HG02763 (cell line): ENCODE data around the gene MYL7.
"Not testable (repeated sequence)": the region's sequence is repeated elsewhere in the genome, so short reads cannot be mapped to it uniquely, and the experiment has no call there.

Source experiments
- ATAC-seq: cut with Tn5 transposase; IDR thresholded peaks from one replicate; pipeline ENCODE4 v1.9.1; 2021; ENCODE audit warnings: mild to moderate bottlenecking, moderate library complexity; ENCODE audit not compliant: unreplicated experiment

The MYL7 gene

DNA sequence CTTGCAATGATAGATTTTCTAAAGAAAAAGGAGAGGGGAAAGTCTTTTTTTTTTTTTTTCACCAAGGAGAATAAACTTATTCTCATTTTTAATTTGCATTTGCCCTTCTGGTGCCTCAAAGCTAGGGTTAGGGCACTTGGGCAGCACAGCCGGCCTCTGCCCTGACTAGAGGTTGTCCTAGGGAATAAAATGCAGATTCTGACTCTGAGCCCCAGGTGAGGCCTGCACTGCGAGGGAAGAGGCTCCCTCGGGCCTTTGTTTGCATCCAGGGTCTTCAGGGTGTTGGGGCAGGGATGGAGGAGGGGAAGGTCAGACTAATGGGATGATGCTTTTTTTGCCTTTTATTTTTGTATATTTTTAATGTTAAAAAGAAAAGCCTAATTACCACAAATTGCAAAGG lies 7.8 kb downstream of the MYL7 start:
- ATAC-seq: no peak

DNA sequence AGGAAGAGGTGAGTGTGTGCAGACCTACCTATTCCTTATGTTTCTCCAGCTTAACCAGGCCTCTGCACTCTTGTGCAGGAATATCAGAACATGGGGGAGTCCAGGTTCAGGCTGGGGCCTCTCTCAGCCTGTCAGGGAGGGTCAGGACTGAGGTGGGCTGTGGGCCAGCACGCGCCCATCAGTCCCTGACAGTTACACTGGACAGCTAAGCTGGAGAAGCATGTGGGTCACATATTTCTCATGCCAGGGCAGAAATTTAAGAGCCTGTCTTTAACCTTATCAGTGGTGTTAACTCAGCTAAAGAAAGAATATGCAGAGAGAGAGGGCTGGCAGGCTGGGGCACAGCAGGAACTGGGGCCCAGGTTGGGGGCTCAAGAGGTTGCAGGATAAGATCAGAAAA lies 9.1 kb downstream of the MYL7 start:
- ATAC-seq: no peak

DNA sequence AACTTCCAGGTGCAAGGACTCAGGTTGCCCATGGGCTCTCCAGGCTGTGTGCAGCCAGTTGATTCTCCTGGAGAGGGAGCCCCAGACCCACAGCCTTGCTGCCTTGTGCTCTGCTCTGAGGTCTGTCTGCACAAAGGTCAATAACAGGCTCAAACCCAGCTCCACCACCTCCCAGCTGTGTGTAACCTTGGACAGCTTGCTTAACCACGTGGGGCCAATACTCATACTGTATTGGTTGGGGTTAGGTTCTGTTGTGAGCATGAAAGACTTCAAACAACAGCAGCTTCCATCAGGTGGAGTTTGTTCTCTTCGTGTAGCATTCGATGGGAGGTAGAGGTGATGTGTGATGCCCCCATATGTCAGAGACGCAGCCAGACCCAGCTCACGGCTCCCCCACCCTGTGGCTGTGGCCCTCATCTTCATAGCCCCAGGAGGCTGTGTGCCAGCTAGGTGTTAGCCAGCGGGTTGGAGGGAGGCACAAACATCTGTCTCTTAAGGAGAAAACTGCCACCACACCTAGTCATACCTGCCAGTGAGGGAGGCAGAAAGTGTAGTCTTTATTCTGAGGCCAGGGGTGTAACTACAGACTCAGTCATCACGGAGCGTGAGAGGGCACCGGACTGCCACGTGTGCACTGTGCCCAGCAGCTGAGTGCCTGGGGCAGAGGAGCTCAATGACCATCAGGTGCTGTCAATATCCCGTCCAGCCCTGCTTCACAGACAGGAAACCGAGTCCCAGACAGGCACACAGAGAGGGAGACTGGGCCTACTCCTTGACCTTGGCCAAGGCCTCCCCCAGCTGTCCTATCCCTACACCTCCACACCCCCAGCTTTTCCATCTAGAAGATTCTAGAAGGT lies 9.7 kb downstream of the MYL7 start:
- ATAC-seq: no peak

DNA sequence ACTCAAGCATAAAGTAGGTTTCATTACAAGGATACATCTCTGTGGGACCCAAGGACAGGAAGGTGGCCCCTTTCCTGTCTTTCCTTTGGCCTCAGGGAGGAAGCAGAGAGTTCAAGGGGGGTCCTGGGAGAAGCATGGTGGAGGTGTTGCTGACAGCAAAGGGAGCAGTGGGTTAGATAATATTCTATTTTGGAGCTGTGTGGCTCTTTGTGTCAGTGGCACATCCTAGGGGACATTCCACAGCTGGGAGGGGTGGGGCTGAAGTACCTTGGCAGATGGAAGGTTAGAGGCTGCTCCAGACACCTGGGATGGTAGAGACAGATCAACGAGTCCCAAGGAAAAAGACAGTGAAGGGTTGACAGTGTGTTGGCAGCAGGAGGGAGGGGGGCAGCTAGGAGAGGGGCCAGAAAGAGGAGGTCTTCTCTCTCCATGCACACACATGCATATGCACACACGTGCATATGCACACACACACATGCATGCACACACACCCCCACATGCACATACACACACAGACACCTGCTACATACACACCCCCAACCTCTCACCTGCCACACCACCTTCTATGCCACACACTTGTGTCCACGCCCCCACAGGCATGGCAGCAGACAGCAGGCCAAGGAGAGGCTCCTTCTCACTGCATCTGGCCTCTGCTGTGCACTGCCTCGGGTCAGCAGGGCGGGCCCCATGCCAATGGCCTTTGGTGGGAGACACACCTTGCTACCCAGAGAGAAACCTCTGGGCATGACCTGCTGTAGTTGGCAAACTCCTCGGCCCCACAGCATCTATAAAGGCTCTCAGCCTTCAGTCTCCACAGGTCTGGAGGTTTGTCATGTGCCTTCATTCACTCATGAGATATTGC lies 12.2 kb downstream of the MYL7 start:
- ATAC-seq: no peak

DNA sequence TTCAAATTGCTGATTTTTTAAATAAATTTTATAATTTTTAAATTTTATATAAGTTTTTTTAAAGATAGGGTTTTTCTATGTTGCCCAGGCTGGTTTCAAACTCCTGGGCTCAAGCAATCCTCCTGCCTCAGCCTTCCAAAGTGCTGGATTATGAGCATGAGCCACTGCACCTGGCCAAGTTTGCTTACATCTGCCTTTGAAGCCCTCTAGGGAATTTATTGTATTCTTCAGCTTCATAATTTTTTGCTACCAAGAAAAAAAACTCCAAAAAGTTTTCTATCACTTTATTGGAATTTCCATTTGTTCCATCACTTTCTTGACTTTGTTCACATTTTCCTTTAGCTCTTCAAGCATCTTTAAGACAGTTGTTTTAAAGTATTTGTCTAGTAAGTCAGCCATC lies 14.0 kb downstream of the MYL7 start:
- no peak for ATAC-seq

DNA sequence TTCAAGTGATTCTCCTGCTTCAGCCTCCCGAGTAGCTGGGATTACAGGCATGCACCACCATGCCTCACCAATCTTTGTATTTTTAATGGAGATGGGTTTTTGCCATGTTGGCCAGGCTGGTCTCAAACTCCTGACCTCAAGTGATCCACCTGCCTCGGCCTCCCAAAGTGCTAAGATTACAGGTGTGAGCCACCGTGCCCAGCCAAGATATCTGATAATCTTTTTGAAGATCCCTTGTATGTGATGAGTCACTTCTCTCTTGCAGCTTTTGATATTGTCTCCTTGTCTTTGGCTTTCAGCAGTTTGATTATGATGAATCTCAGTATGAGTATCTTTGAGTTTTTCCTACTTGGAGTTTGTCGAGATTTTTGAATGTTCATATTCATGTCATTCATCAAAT lies 14.6 kb downstream of the MYL7 start:
- not testable (repeated sequence) for ATAC-seq

- no peak for ATAC-seq
Observed at GRCh38 chr7:44124822-44125202, 16.3 kb downstream of the MYL7 start.

DNA sequence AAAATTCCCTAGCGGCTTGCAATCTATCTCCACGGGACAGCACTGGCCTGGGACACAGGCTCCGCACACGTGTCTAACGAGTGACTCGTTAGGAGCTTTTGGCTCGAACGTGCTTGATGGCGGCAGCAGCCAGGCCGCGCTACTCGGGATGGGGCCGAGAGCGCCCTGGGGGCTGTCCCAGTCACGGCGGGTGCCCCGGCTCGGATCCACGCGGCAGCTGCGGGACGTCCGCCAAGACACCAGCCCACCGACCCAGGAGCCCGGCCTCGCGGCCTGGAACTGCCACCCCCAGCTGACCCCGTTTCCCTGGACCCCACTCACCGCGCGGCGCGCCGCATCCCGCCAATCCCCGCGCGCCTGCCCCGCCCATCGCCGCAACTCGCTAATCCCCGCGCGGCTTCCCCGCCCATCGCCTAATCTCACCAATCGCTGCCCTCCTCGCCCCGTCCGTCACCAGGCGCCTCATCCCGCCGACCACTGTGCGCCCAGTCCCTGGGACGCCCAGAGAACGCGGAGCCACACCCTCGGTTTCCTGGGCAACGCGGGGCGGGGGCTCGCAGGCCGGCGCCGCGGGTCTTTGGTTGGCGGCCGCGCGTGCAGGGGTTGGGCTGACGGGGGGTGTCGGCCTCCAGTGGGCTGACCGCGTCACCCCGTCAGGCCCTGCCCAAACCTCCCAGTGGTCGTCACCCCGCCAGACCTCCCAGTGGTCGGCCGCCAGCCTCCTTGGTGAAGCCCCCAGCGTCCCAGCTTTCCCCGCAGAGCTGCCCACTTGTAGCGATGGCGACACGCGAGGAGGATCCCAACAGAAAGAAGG lies 17.7 kb downstream of the MYL7 start, which contains the start of gene POLD2:
TSS of gene POLD2 (minus strand) at position 359 of the 814 bp plus-strand sequence. CDS start 1,495 bp downstream, outside the sequence.
- peak; percentile 99 for ATAC-seq

GRCh38 chr7:44122529-44122928 lies 18.6 kb downstream of the MYL7 start:
- ATAC-seq: no peak

DNA sequence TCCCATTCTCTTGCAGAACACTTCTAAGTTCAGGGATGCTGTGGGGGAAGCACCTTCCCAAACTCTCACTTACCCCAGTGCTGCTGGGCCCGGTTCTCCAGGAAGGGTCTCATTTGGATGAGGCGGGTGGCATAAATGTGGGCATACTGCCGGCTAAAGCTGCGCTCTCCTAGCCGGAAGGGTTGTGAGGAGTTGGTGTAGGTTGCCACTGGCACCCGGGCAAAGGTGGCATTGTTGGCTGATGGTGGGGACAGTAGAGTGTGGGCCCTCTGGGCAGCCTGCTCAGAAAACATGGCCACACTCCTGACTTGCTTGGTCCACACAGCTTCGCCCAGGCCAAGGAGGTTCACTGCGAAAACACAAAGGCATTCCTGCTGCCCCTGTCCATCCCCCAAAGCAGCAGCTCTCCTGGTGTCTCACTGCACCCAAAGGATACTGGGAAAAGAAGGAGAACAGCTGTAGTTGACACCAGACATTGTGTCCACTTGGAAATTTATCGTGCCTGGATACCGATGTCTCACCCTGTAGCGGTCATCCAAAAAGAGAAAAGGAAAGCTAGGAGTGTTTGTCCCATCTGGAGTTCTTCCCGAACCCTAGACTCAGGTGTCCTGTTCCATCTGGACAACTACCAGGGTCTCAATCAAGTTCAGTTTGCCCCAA lies 19.2 kb downstream of the MYL7 start:
- ATAC-seq: no peak

GRCh38 chr7:44120395-44120794 lies 20.7 kb downstream of the MYL7 start:
- no peak for ATAC-seq

DNA sequence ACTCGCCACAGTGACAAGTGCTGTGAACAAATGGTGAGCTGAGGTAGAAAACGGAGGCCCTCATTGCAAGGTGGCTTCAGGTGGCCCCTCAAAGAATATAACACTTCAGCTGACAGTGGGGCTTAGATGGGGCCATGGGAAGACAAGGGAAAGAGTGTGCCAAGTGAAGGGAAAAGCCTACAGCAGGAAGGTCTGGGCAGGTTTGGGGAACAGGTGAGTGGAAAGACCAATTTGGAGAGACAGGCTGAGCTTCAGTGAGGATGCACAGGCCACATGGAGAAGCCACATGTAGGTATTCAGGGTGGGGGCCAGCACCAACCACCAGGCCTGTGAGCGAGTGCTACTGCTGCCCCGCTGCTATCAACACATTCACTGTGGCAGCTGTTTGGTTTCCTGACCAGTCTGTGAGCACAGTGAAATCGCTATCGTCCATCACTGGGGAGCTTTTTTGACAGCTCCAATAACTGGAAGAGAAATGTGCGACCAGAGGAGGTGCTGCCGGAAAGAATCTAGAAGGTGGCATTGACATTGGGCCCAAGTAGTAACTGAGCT lies 21.2 kb downstream of the MYL7 start:
- ATAC-seq: no peak

GRCh38 chr7:44117801-44118429 lies 23.2 kb downstream of the MYL7 start:
- no peak for ATAC-seq

- no peak for ATAC-seq
Observed at GRCh38 chr7:44116789-44117666, 24.1 kb downstream of the MYL7 start.

DNA sequence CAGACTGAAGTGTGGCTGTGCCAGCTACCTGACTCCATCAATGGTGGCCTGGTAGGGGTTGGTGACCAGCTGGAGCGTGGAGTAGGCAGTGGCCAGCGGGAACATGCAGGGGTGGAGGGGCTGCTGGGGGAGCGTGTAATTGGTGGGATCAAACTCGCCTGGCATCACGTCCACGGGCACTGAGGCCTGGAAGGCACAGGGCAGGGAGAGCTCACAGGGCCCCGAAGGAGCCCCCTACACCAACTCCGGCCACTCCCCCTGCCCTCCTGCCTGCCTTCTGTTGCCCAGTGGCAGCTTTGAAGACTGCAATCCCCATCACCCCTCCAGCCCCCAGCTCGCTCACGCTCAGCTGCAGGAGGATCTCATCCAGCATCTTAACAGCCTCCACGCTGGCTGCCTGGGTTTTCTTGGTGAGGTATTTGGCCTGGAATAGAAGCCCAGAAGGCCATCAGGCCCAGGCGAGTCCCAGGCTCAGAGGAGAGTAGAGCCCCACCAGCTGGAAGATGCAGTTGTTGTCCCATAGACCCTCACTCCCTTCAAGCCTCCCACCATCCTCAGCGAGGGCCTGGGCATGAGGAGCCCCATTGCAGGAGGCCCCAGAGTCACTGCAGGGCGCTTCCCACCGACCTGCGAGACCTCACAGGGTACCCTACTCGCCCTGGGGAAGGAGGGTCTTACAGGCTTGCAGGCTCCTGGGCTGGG lies 24.9 kb downstream of the MYL7 start:
- no peak for ATAC-seq

DNA sequence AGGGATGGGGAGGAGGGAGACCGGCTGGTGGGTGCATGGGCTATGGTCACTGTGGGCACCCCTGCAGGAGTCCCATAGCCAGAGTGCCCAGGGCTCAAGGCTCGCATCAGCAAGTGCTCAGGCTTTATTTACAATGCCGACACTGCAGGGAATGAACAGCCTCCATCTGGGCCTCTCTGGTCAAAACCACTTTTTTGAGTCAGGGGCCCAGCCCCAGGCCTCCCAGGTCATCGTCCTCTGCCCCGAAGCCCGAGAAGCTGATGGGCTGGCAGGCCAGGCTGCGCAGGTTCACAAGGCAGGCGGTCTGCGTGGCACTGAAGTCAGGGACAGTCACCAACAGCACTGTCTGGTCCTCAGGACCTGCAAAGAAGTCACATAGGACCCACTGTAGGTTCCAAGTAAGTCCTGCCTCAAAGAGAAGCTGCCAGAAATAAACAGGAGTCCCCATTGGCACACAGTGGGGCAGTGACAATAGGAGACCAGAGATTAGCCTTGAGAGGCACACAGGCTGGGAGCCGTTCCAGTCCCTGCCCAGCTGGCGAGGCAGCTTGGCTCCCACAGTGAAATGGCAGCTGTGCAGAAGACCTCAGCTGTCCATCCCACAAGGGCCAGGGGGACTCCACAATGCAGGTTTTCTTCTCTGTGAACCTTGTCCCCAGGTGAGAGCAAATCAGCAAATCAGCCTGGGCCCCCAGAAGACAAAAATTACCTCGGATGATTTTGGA lies 26.4 kb downstream of the MYL7 start:
- no peak for ATAC-seq

DNA sequence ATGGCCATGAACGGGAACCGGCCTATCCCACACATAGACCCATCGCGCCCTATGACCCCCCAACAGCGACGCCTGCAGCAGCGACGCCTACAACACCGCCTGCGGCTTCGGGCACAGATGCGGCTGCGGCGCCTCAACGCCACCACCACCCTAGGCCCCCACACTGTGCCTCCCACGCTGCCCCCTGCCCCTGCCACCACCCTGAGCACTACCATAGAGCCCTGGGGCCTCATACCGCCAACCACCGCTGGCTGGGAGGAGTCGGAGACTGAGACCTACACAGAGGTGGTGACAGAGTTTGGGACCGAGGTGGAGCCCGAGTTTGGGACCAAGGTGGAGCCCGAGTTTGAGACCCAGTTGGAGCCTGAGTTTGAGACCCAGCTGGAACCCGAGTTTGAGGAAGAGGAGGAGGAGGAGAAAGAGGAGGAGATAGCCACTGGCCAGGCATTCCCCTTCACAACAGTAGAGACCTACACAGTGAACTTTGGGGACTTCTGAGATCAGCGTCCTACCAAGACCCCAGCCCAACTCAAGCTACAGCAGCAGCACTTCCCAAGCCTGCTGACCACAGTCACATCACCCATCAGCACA lies 27.3 kb downstream of the MYL7 start:
- no peak for ATAC-seq
